ENCODE measurements around the gene SPSB1.
A peak's percentile ranks its signal among the peaks of the same experiment; 100 is the strongest.

SPSB1 gene

GRCh38 chr1:9280015-9280860 is 12.5 kb upstream of the SPSB1 start:
- DNase-seq = peak; percentile 94

- no peak for DNase-seq
These were observed 11.4 kb upstream of the SPSB1 start for GRCh38 chr1:9281071-9281827.

- DNase-seq = no peak
These were observed 10.6 kb upstream of the SPSB1 start for GRCh38 chr1:9281908-9282695.

- no peak for DNase-seq
These were observed 10.1 kb upstream of the SPSB1 start for GRCh38 chr1:9282696-9282955.

- DNase-seq = peak; percentile 52
These were observed 8.6 kb upstream of the SPSB1 start for GRCh38 chr1:9284061-9284460.

GRCh38 chr1:9286556-9286955 is 6.1 kb upstream of the SPSB1 start:
- DNase-seq = no peak

GRCh38 chr1:9289090-9289534 is 3.6 kb upstream of the SPSB1 start:
- peak; percentile 81 for DNase-seq

GRCh38 chr1:9289711-9290485 is 2.8 kb upstream of the SPSB1 start:
- DNase-seq = peak; percentile 99

GRCh38 chr1:9291914-9292360 is 757 bp upstream of the SPSB1 start:
- peak; percentile 67 for DNase-seq

- DNase-seq = no peak
These were observed 493 bp downstream of the SPSB1 start for GRCh38 chr1:9293241-9293532.

GRCh38 chr1:9293533-9294404 is 1.1 kb downstream of the SPSB1 start:
- peak; percentile 41 for DNase-seq

GRCh38 chr1:9294405-9294773 is 1.7 kb downstream of the SPSB1 start:
- no peak for DNase-seq

- DNase-seq = peak; percentile 40
These were observed 2.4 kb downstream of the SPSB1 start for GRCh38 chr1:9294910-9295636.

- no peak for DNase-seq
These were observed 3.2 kb downstream of the SPSB1 start for GRCh38 chr1:9295884-9296283.

- peak; percentile 73 for DNase-seq
These were observed 4.2 kb downstream of the SPSB1 start for GRCh38 chr1:9296850-9297249.

- no peak for DNase-seq
These were observed 5.1 kb downstream of the SPSB1 start for GRCh38 chr1:9297831-9298230.

GRCh38 chr1:9298282-9298681 is 5.6 kb downstream of the SPSB1 start:
- no peak for DNase-seq

- DNase-seq = peak; percentile 40
These were observed 7.2 kb downstream of the SPSB1 start for GRCh38 chr1:9299571-9300541.

GRCh38 chr1:9300573-9300972 is 7.9 kb downstream of the SPSB1 start:
- DNase-seq = no peak

Data from inflammatory macrophage treated with lipopolysaccharide for 4 hours (primary cell).